Dendritic cell treated with granulocyte-macrophage colony-stimulating factor and Interleukin-4, amounts not matched to agents 40 ng/mL and 50 ng/mL, for 4 days (primary cell): ENCODE measurements around the gene CYP2C8.

ENCODE experiments used
- H3K27ac Mint-ChIP-seq: one replicate; pipeline ENCODE4 v1.8.0; 2022; ENCODE audit warnings: mild to moderate bottlenecking, mixed read lengths
- H3K27me3 Mint-ChIP-seq: one replicate; pipeline ENCODE4 v1.8.0; 2022; ENCODE audit warnings: mild to moderate bottlenecking, mixed read lengths
- H3K36me3 Mint-ChIP-seq: one replicate; pipeline ENCODE4 v1.8.0; 2022; ENCODE audit warnings: low read depth, mixed read lengths
- H3K4me1 Mint-ChIP-seq: one replicate; pipeline ENCODE4 v1.8.0; 2022; ENCODE audit warnings: low read depth, mixed read lengths
- H3K4me3 Mint-ChIP-seq: one replicate; pipeline ENCODE4 v1.8.0; 2022; ENCODE audit warnings: mild to moderate bottlenecking, moderate library complexity, mixed read lengths
- H3K9me3 Mint-ChIP-seq: one replicate; pipeline ENCODE4 v1.8.0; 2022; ENCODE audit warnings: mixed read lengths
- intact Hi-C: fragments of 100-400 bp; cut with micrococcal nuclease; formaldehyde crosslinking; loops from one replicate; pipeline ENCODE4 v1.15.0; 2022

Gene CYP2C8

GRCh38 chr10:95034401-95034800 is 34.9 kb downstream of the CYP2C8 start:
- no peaks in the 10 kb centered on the region for H3K36me3 Mint-ChIP-seq
- no peak overlapping the region for H3K4me3 Mint-ChIP-seq
- H3K9me3 Mint-ChIP-seq, result no peaks in the 10 kb centered on the region
- H3K27me3 Mint-ChIP-seq, result no peaks in the 10 kb centered on the region
- peaks cover 11% of the 10 kb centered on the region for H3K4me1 Mint-ChIP-seq
- intact Hi-C loops, result no loop called here
- no peak overlapping the region for H3K27ac Mint-ChIP-seq

- no peak overlapping the region for H3K4me3 Mint-ChIP-seq
- intact Hi-C loops, result no loop called here
Observed at GRCh38 chr10:95031656-95032055, 37.6 kb downstream of the CYP2C8 start.

GRCh38 chr10:95026461-95026860 is 42.8 kb downstream of the CYP2C8 start:
- Mint-ChIP-seq H3K4me1 (no peaks in the 10 kb centered on the region), H3K27me3 (no peaks in the 10 kb centered on the region)

More at GRCh38 chr10:95031656-95032055, 37.6 kb downstream of the CYP2C8 start:
- no peaks in the 10 kb centered on the region for H3K27me3 Mint-ChIP-seq
- H3K9me3 Mint-ChIP-seq, result no peaks in the 10 kb centered on the region
- H3K27ac Mint-ChIP-seq, result no peak overlapping the region
- peaks cover under 1% of the 10 kb centered on the region for H3K4me1 Mint-ChIP-seq
- no peaks in the 10 kb centered on the region for H3K36me3 Mint-ChIP-seq

GRCh38 chr10:94997741-94998174 is 71.5 kb downstream of the CYP2C8 start:
- Mint-ChIP-seq H3K9me3 (peaks cover 13% of the 10 kb centered on the region), H3K27me3 (no peaks in the 10 kb centered on the region), H3K4me1 (no peaks in the 10 kb centered on the region), H3K27ac (no peak overlapping the region), H3K4me3 (no peak overlapping the region), H3K36me3 (no peaks in the 10 kb centered on the region)
- intact Hi-C loops, result no loop called here

More at GRCh38 chr10:95026461-95026860, 42.8 kb downstream of the CYP2C8 start:
- Mint-ChIP-seq H3K27ac (no peak overlapping the region), H3K36me3 (no peaks in the 10 kb centered on the region), H3K4me3 (no peak overlapping the region), H3K9me3 (no peaks in the 10 kb centered on the region)
- intact Hi-C loops, result no loop called here

GRCh38 chr10:94992811-94993210 is 76.5 kb downstream of the CYP2C8 start:
- peaks cover 53% of the 10 kb centered on the region for H3K9me3 Mint-ChIP-seq
- no peak overlapping the region for H3K4me3 Mint-ChIP-seq
- no peaks in the 10 kb centered on the region for H3K27me3 Mint-ChIP-seq
- no peaks in the 10 kb centered on the region for H3K4me1 Mint-ChIP-seq
- H3K27ac Mint-ChIP-seq, result no peak overlapping the region
- intact Hi-C loops, result no loop called here
- no peaks in the 10 kb centered on the region for H3K36me3 Mint-ChIP-seq

- no peaks in the 10 kb centered on the region for H3K36me3 Mint-ChIP-seq
- H3K4me3 Mint-ChIP-seq, result no peak overlapping the region
- H3K27me3 Mint-ChIP-seq, result no peaks in the 10 kb centered on the region
- no peaks in the 10 kb centered on the region for H3K4me1 Mint-ChIP-seq
- no peak overlapping the region for H3K27ac Mint-ChIP-seq
- intact Hi-C loops, result no loop called here
- H3K9me3 Mint-ChIP-seq, result peaks cover 66% of the 10 kb centered on the region
Observed at GRCh38 chr10:94991243-94991888, 77.9 kb downstream of the CYP2C8 start.

- no peak overlapping the region for H3K27ac Mint-ChIP-seq
- no peaks in the 10 kb centered on the region for H3K27me3 Mint-ChIP-seq
- peaks cover 66% of the 10 kb centered on the region for H3K9me3 Mint-ChIP-seq
- no peaks in the 10 kb centered on the region for H3K4me1 Mint-ChIP-seq
- no peak overlapping the region for H3K4me3 Mint-ChIP-seq
- intact Hi-C loops, result no loop called here
- H3K36me3 Mint-ChIP-seq, result no peaks in the 10 kb centered on the region
Observed at GRCh38 chr10:94989192-94989591, 80.1 kb downstream of the CYP2C8 start.
